Measurements from ENCODE around the gene RTKN.

GRCh38 chr2:74420006-74420405 lies 21.7 kb downstream of the RTKN start:
- TF ChIP-seq, protein P1, sequence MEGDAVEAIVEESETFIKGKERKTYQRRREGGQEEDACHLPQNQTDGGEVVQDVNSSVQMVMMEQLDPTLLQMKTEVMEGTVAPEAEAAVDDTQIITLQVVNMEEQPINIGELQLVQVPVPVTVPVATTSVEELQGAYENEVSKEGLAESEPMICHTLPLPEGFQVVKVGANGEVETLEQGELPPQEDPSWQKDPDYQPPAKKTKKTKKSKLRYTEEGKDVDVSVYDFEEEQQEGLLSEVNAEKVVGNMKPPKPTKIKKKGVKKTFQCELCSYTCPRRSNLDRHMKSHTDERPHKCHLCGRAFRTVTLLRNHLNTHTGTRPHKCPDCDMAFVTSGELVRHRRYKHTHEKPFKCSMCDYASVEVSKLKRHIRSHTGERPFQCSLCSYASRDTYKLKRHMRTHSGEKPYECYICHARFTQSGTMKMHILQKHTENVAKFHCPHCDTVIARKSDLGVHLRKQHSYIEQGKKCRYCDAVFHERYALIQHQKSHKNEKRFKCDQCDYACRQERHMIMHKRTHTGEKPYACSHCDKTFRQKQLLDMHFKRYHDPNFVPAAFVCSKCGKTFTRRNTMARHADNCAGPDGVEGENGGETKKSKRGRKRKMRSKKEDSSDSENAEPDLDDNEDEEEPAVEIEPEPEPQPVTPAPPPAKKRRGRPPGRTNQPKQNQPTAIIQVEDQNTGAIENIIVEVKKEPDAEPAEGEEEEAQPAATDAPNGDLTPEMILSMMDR (IDR thresholded peaks at IDR 0.05) = no peak
- no peak for TF ChIP-seq POLR2A (IDR thresholded peaks at IDR 0.05)

All from vagina (tissue), 2 donors.